IMR-90 (cell line): ENCODE results near the gene THRAP3. TPM values are rescaled to one million over a fixed set of nuclear protein-coding genes. Genes with fewer than 3 reads are reported as not detected.

Experiments
- ATAC-seq: fragments of 200-7000 bp; cut with Tn5 transposase; 2 replicates; pipeline ENCODE4 v1.9.1; 2020; ENCODE audit warnings: low read depth, mild to moderate bottlenecking, moderate library complexity
- BruUV-seq: library from RNA; stranded (reverse); fragments of 400-500 nt; replicated peaks from 2 replicates; lab custom pipeline; 2021; lab: Mats Ljungman, UMichigan
- CTCF ChIA-PET: fragments of 300-600 bp; formaldehyde crosslinking; extraction: SDS; loops from one replicate; lab custom pipeline; 2021; ENCODE audit warnings: antibody characterized with exemption; lab: Yijun Ruan, JAX
- POLR2A ChIA-PET: fragments of 300-600 bp; sonication (Branson Sonifier 250); formaldehyde crosslinking; loops from one replicate; lab custom pipeline; 2022; ENCODE audit warnings: antibody characterized with exemption; ENCODE audit not compliant: unreplicated experiment; lab: Charles Lee
- DNase-seq: peaks from one replicate; pipeline ENCODE4 v3.0.0; 2013
- H2AFZ ChIP-seq: replicated peaks from 2 replicates; pipeline ENCODE3; 2013; ENCODE audit warnings: low read length, mild to moderate bottlenecking; ENCODE audit not compliant: poor library complexity
- H2AK5ac ChIP-seq: 2 replicates; pipeline ENCODE4 v1.6.1; 2013; ENCODE audit warnings: low read depth, low read length, inconsistent platforms
- H2AK9ac ChIP-seq: replicated peaks from 2 replicates; pipeline ENCODE3; 2013; ENCODE audit warnings: mild to moderate bottlenecking, low read depth, low read length, moderate library complexity; ENCODE audit not compliant: poor library complexity
- H2BK120ac ChIP-seq: 2 replicates; pipeline ENCODE4 v1.6.1; 2013; ENCODE audit warnings: low read depth, low read length, inconsistent platforms
- H2BK15ac ChIP-seq: 3 replicates; pipeline ENCODE4 v1.6.1; 2013; ENCODE audit warnings: low read depth, low read length, inconsistent platforms
- H2BK20ac ChIP-seq: 2 replicates; pipeline ENCODE4 v1.6.1; 2013; ENCODE audit warnings: low read depth, mild to moderate bottlenecking, inconsistent platforms, low read length, moderate library complexity
- H2BK5ac ChIP-seq: 2 replicates; pipeline ENCODE4 v1.6.1; 2013; ENCODE audit warnings: mild to moderate bottlenecking, low read depth, low read length, inconsistent platforms; ENCODE audit not compliant: poor library complexity, severe bottlenecking
- H3K14ac ChIP-seq: replicated peaks from 2 replicates; pipeline ENCODE4 v1.6.1; 2013; ENCODE audit warnings: low read depth, low read length, inconsistent platforms
- H3K18ac ChIP-seq: 2 replicates; pipeline ENCODE4 v1.6.1; 2013; ENCODE audit warnings: low read depth, low read length, control low read depth
- H3K23ac ChIP-seq: 2 replicates; pipeline ENCODE4 v1.6.1; 2013; ENCODE audit warnings: low read depth, low read length, inconsistent platforms
- H3K27ac ChIP-seq: 2 replicates; pipeline ENCODE4 v1.5.1; 2013; ENCODE audit warnings: mild to moderate bottlenecking, control low read depth, low read length; ENCODE audit not compliant: insufficient read depth
- H3K27me3 ChIP-seq: 2 replicates; pipeline ENCODE4 v1.6.1; 2013; ENCODE audit warnings: low read length; ENCODE audit not compliant: control insufficient read depth, insufficient read depth
- H3K36me3 ChIP-seq: 2 replicates; pipeline ENCODE4 v1.6.1; 2013; ENCODE audit warnings: low read length, mixed read lengths; ENCODE audit not compliant: control insufficient read depth, insufficient read depth
- H3K4ac ChIP-seq: 2 replicates; pipeline ENCODE4 v1.6.1; 2013; ENCODE audit warnings: low read depth, low read length, inconsistent platforms
- H3K4me1 ChIP-seq: 2 replicates; pipeline ENCODE4 v1.6.1; 2013; ENCODE audit warnings: low read length, mixed read lengths; ENCODE audit not compliant: control insufficient read depth, insufficient read depth
- H3K4me2 ChIP-seq: 2 replicates; pipeline ENCODE4 v1.6.1; 2013; ENCODE audit warnings: low read depth, mild to moderate bottlenecking, control low read depth, low read length, moderate library complexity
- H3K4me3 ChIP-seq: 2 replicates; pipeline ENCODE4 v1.5.1; 2013; ENCODE audit warnings: low read depth, mild to moderate bottlenecking, control low read depth, low read length, moderate library complexity; ENCODE audit not compliant: insufficient read depth
- H3K56ac ChIP-seq: 2 replicates; pipeline ENCODE4 v1.6.1; 2013; ENCODE audit warnings: low read length, inconsistent platforms; ENCODE audit not compliant: insufficient read depth; ENCODE audit errors: extremely low read depth
- H3K79me1 ChIP-seq, 2 experiments: 2 replicates each; pipeline ENCODE4 v1.6.1; 2013; ENCODE audit warnings: low read length in 2 of 2, inconsistent platforms in 1 of 2, low read depth in 1 of 2
- H3K9ac ChIP-seq: 2 replicates; pipeline ENCODE4 v1.6.1; 2013; ENCODE audit warnings: low read depth, low read length, control low read depth
- H3K9me1 ChIP-seq: 2 replicates; pipeline ENCODE4 v1.6.1; 2013; ENCODE audit warnings: low read length, inconsistent platforms; ENCODE audit not compliant: insufficient read depth
- H3K9me3 ChIP-seq: 2 replicates; pipeline ENCODE4 v1.6.1; 2013; ENCODE audit warnings: low read length; ENCODE audit not compliant: control insufficient read depth, insufficient read depth
- H4K20me1 ChIP-seq: 2 replicates; pipeline ENCODE4 v1.6.1; 2013; ENCODE audit warnings: low read length, inconsistent platforms; ENCODE audit not compliant: insufficient read depth
- H4K5ac ChIP-seq: 2 replicates; pipeline ENCODE4 v1.6.1; 2013; ENCODE audit warnings: mild to moderate bottlenecking, low read depth, low read length, control low read depth
- H4K8ac ChIP-seq, 2 experiments: 2 replicates each; pipeline ENCODE4 v1.6.1; 2013; ENCODE audit warnings: low read depth in 2 of 2, low read length in 2 of 2, control low read depth in 1 of 2, inconsistent platforms in 1 of 2
- H4K91ac ChIP-seq: 2 replicates; pipeline ENCODE4 v1.6.1; 2013; ENCODE audit warnings: low read depth, low read length, inconsistent platforms; ENCODE audit not compliant: insufficient read depth
- BHLHE40 ChIP-seq: fragments of 150-350 bp; IDR thresholded peaks from 2 replicates; pipeline ENCODE4 v1.6.1; 2016; ENCODE audit warnings: mild to moderate bottlenecking, low read depth, low read length
- CEBPB ChIP-seq: IDR thresholded peaks from 2 replicates; pipeline ENCODE4 v1.6.1; 2012; ENCODE audit warnings: low read depth, low read length, improper control_type of control experiment
- CHD1 ChIP-seq: IDR thresholded peaks from 2 replicates; pipeline ENCODE4 v1.6.1; 2012; ENCODE audit warnings: low read depth, low read length, improper control_type of control experiment
- CTCF ChIP-seq: conservative IDR thresholded peaks from 2 replicates; pipeline ENCODE4 v1.5.1; 2012; ENCODE audit warnings: mild to moderate bottlenecking, low read depth, low read length, improper control_type of control experiment
- MAFK ChIP-seq: IDR thresholded peaks from 2 replicates; pipeline ENCODE4 v1.6.1; 2012; ENCODE audit warnings: low read depth, low read length, improper control_type of control experiment
- NFE2L2 ChIP-seq: fragments of 150-350 bp; IDR thresholded peaks from 2 replicates; pipeline ENCODE4 v1.6.1; 2016; ENCODE audit warnings: low read depth, mild to moderate bottlenecking, low read length
- POLR2A ChIP-seq: IDR thresholded peaks from 2 replicates; pipeline ENCODE4 v1.6.1; 2012; ENCODE audit warnings: mild to moderate bottlenecking, low read depth, low read length
- RCOR1 ChIP-seq: IDR thresholded peaks from 2 replicates; pipeline ENCODE4 v1.6.1; 2012; ENCODE audit warnings: mild to moderate bottlenecking, low read length, improper control_type of control experiment; ENCODE audit not compliant: insufficient replicate concordance
- SMC3 ChIP-seq: fragments of 150-350 bp; IDR thresholded peaks from 2 replicates; pipeline ENCODE4 v1.6.1; 2016; ENCODE audit warnings: low read depth, mild to moderate bottlenecking, antibody characterized with exemption, low read length, moderate library complexity
- WGBS, 2 experiments: methylation state at CpG; one replicate each; pipeline versions ENCODE4 v1.1.5 to v1.1.7; 2013; ENCODE audit warnings: missing lambda C conversion rate in 2 of 2; ENCODE audit not compliant: insufficient read length in 1 of 2; ENCODE audit errors: extremely low coverage in 2 of 2; 5-methylcytosine and 5-hydroxymethylcytosine counted together
- dilution Hi-C: fragments of 300-500 bp; cut with HindIII; formaldehyde crosslinking; loops from one replicate; pipeline ENCODE4 v1.14.3; 2018; ENCODE audit warnings: low sequenced_read_pairs; ENCODE audit not compliant: unreplicated experiment
- in situ Hi-C: fragments of 300-500 bp; cut with MboI; formaldehyde crosslinking; loops from 3 replicates; pipeline ENCODE4 v1.14.3; 2019; ENCODE audit warnings: low sequenced_read_pairs, inconsistent platforms, mixed read lengths
- intact Hi-C: fragments of 100-400 bp; cut with micrococcal nuclease; formaldehyde crosslinking; loops from 2 replicates; pipeline ENCODE4 v1.10.0; 2022
- polyA plus RNA-seq, 3 experiments: library from polyadenylated mRNA; depleted of rRNA; stranded (reverse); fragments of >200 nt; gene quantifications; 2 replicates each; pipeline ENCODE4 v1.2.3, GENCODE V29; 2012; ENCODE audit warnings: low replicate concordance in 1 of 3
- total RNA-seq: library from RNA; depleted of rRNA; stranded (reverse); fragments of >200 nt; gene quantifications from 2 replicates; pipeline ENCODE4 v1.2.3, GENCODE V29; 2012

The THRAP3 gene
- total and polyA plus RNA-seq, 2 of the 4 experiments (the other 2 are of a cell fraction) = 60.6 to 66.5 TPM

GRCh38 chr1:36269408-36269838 is 45.2 kb downstream of the THRAP3 start:
- H3K9ac ChIP-seq = no peak overlapping the region
- H3K36me3 ChIP-seq = peaks cover 12% of the 10 kb centered on the region
- no peak overlapping the region for H3K4me2 ChIP-seq
- ATAC-seq (no peak), DNase-seq (peak; percentile 40)
- intact Hi-C loops (no loop called here), in situ Hi-C loops (no loop called here), dilution Hi-C loops (no loop called here)
- BruUV-seq = no TSS peak
- TF ChIP-seq BHLHE40 (no peak), CTCF (no peak), NFE2L2 (no peak), SMC3 (no peak), MAFK (no peak), CEBPB (no peak), POLR2A (no peak), RCOR1 (no peak), CHD1 (no peak)
- no peaks in the 10 kb centered on the region for H3K9me3 ChIP-seq
- no peak overlapping the region for H2BK120ac ChIP-seq
- no peak overlapping the region for H2AK9ac ChIP-seq
- H4K5ac ChIP-seq = no peak overlapping the region
- no peak overlapping the region for H3K56ac ChIP-seq
- no CpG with 5 or more reads among the region's 2 CpGs for WGBS, 2 experiments
- no peak overlapping the region for H3K23ac ChIP-seq
- H2AK5ac ChIP-seq = no peak overlapping the region
- no peak overlapping the region for H3K18ac ChIP-seq
- H4K8ac ChIP-seq = no peak overlapping the region
- H3K9me1 ChIP-seq = no peaks in the 10 kb centered on the region; the same call in 1 of the 2 replicates
- H3K79me1 ChIP-seq = peaks cover 15 to 64% of the 10 kb centered on the region in 2 experiments
- ChIA-PET CTCF (no interaction called here), POLR2A (interaction anchor here (0.7 kb wide), 1 partner anchor 131 kb away, joined by 3 read pairs; no protein-coding TSS in a partner anchor)
- H2BK15ac ChIP-seq = no peak overlapping the region
- no peak overlapping the region for H2BK20ac ChIP-seq
- no peak overlapping the region for H4K91ac ChIP-seq
- peaks cover 59% of the 10 kb centered on the region for H4K20me1 ChIP-seq
- H3K4ac ChIP-seq = no peak overlapping the region
- H3K27me3 ChIP-seq = no peaks in the 10 kb centered on the region
- no peak overlapping the region for H2BK5ac ChIP-seq
- no peak overlapping the region for H3K27ac ChIP-seq
- H3K4me1 ChIP-seq = peaks cover 3% of the 10 kb centered on the region
- no peak overlapping the region for H3K4me3 ChIP-seq
- no peak overlapping the region for H3K14ac ChIP-seq
- no peak overlapping the region for H2AFZ ChIP-seq
